ENCODE data around the gene ITIH3. TPM values are rescaled to one million over a fixed set of nuclear protein-coding genes. Genes with fewer than 3 reads are reported as not detected.

Gene ITIH3
- total and polyA plus RNA-seq, 2 of the 8 experiments (the other 6 are each of a cell fraction or from before 2014, with no cell fraction given) = not detected

DNA sequence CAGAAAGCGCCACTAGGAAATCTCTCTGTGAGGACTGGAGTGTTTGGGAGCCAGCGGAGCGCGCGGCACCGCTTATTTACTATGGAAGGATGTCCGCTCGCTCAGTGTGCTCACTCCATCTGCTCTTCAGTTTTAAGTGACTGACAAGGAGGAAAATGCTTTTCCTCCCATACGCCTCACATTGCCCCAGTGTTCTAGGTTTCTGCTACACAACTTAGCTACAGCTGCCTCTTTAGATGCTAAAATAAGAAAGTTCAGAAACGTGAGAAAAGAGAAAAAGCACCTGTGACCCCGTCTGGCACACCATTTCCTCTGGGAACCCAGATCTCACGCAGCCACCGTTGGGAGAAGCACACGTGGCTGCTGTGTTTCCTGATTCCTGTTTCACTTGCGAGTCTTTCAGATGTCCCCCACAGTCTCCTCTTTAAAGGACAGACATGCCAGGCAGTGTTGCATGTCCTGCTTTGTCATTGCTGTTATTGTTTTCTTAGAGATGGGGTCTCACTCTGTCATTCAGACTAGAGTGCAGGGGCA lies 51.9 kb downstream of the ITIH3 start:
- Histone ChIP-seq H3K14ac (ENCODE audit: insufficient read length) (no peak overlapping the region), H3K4me2 (ENCODE audit: insufficient read depth in 1 of 2, low read depth in 2 of 2, low read length in 2 of 2) (no peak overlapping the region), H3K18ac (ENCODE audit: extremely low read depth, low read length) (no peak overlapping the region), H2BK5ac (ENCODE audit: low read depth, low read length) (no peak overlapping the region), H4K20me1 (replicated peaks in 1 of 2; ENCODE audit: control insufficient read depth in 1 of 2, insufficient read depth in 2 of 2, low read length in 2 of 2) (peaks cover 2 to 3% of the 10 kb centered on the region in 2 experiments), H3K4ac (replicated peaks; ENCODE audit: insufficient read length, low read depth, low read length) (no peak overlapping the region), H2BK120ac (replicated peaks; ENCODE audit: low read depth, low read length) (no peak overlapping the region), H3K4me3 (ENCODE audit: extremely low read depth in 1 of 4, insufficient read depth in 2 of 4, low read depth in 3 of 4, low read length in 4 of 4) (no peak overlapping the region), H4K5ac (ENCODE audit: insufficient read length, low read depth, low read length) (no peak overlapping the region), H3K79me2 (ENCODE audit: control insufficient read depth in 1 of 2, insufficient read depth in 2 of 2, low read length in 2 of 2) (no peaks in the 10 kb centered on the region), H2AFZ (ENCODE audit: low read length) (no peak overlapping the region), H3K23me2 (ENCODE audit: low read depth, low read length) (no peaks in the 10 kb centered on the region), H2BK20ac (ENCODE audit: low read length) (no peak overlapping the region), H3K36me3 (ENCODE audit: control insufficient read depth in 2 of 4, insufficient read depth in 4 of 4, low read length in 3 of 4) (peaks cover 3 to 12% (median 10%) of the 10 kb centered on the region in 4 experiments; a peak in 7 of 8 replicates), H4K8ac (ENCODE audit: extremely low read depth, insufficient read depth, low read length) (no peak overlapping the region), H3K27ac (ENCODE audit: low read depth, low read length) (no peak overlapping the region), H2AK5ac (ENCODE audit: low read depth, low read length) (no peak overlapping the region), H2BK15ac (ENCODE audit: low read length) (no peak overlapping the region), H2BK12ac (ENCODE audit: low read depth, low read length) (no peak overlapping the region), H3K9me3 (ENCODE audit: insufficient read depth in 2 of 2, low read depth in 1 of 2, low read length in 1 of 2) (no peaks in the 10 kb centered on the region), H3K4me1 (replicated peaks in 1 of 4; ENCODE audit: control insufficient read depth in 3 of 4, insufficient read depth in 4 of 4, low read length in 3 of 4) (no peaks in the 10 kb centered on the region), H3K23ac (ENCODE audit: insufficient read length) (no peak overlapping the region), H3K27me3 (replicated peaks in 1 of 4; ENCODE audit: control insufficient read depth in 3 of 4, extremely low read depth in 1 of 4, insufficient read depth in 3 of 4, low read length in 3 of 4) (no peaks in the 10 kb centered on the region), H3K9ac (replicated peaks in 1 of 4; ENCODE audit: extremely low read depth in 1 of 4, low read depth in 3 of 4, low read length in 3 of 4) (no peak overlapping the region), H3K79me1 (ENCODE audit: low read depth, low read length) (no peaks in the 10 kb centered on the region; the same call in 1 of the 2 replicates), H4K91ac (replicated peaks; ENCODE audit: insufficient read length, low read length) (no peak overlapping the region), H3K56ac (replicated peaks; ENCODE audit: insufficient read length, low read depth, low read length) (no peak overlapping the region)
- WGBS, 2 experiments (ENCODE audit: extremely low coverage in 1 of 2, insufficient coverage in 1 of 2, insufficient read length in 1 of 2, insufficient replicate concordance in 2 of 2, low coverage in 1 of 2, low lambda C conversion rate in 2 of 2, missing lambda C conversion rate in 1 of 2) = 82% methylated on average over 15 of the region's 15 CpGs; no CpG with 5 or more reads in 1 of the 2 experiments
- ChIA-PET CTCF (ENCODE audit: partially characterized antibody) (interaction anchor here (0.6 to 4.2 kb wide), 13 partner anchors 10 to 241 kb away, joined by 3 to 46 read pairs (median 5); partner anchors contain the start of gene MUSTN1), POLR2A (ENCODE audit: partially characterized antibody) (no interaction called here)
- no peak for FAIRE-seq
- DNase-seq (ENCODE audit: low read depth in 1 of 2, low spot score in 2 of 2) = no peak
- TF ChIP-seq, protein P1, sequence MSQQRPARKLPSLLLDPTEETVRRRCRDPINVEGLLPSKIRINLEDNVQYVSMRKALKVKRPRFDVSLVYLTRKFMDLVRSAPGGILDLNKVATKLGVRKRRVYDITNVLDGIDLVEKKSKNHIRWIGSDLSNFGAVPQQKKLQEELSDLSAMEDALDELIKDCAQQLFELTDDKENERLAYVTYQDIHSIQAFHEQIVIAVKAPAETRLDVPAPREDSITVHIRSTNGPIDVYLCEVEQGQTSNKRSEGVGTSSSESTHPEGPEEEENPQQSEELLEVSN (IDR thresholded peaks at IDR 0.05) = no peak
- TF ChIP-seq TCF12 (IDR thresholded peaks at IDR 0.05; ENCODE audit: low read depth, low read length) (no peak), HDAC6 (IDR thresholded peaks at IDR 0.05; ENCODE audit: low read depth, low read length) (no peak), GTF2F1 (IDR thresholded peaks at IDR 0.05; ENCODE audit: borderline replicate concordance, low read depth, low read length) (no peak), SP2 (IDR thresholded peaks at IDR 0.05; ENCODE audit: low read length) (no peak), NRF1 (IDR thresholded peaks at IDR 0.05; ENCODE audit: low read depth, low read length) (no peak), BACH1 (IDR thresholded peaks at IDR 0.05; ENCODE audit: low read length) (no peak)
- TF ChIP-seq, protein P2, sequence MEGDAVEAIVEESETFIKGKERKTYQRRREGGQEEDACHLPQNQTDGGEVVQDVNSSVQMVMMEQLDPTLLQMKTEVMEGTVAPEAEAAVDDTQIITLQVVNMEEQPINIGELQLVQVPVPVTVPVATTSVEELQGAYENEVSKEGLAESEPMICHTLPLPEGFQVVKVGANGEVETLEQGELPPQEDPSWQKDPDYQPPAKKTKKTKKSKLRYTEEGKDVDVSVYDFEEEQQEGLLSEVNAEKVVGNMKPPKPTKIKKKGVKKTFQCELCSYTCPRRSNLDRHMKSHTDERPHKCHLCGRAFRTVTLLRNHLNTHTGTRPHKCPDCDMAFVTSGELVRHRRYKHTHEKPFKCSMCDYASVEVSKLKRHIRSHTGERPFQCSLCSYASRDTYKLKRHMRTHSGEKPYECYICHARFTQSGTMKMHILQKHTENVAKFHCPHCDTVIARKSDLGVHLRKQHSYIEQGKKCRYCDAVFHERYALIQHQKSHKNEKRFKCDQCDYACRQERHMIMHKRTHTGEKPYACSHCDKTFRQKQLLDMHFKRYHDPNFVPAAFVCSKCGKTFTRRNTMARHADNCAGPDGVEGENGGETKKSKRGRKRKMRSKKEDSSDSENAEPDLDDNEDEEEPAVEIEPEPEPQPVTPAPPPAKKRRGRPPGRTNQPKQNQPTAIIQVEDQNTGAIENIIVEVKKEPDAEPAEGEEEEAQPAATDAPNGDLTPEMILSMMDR (IDR thresholded peaks at IDR 0.05; ENCODE audit: control extremely low read depth in 1 of 3, insufficient read depth in 1 of 3, low read depth in 1 of 3, low read length in 3 of 3) = no peak
- TF ChIP-seq, protein P3, sequence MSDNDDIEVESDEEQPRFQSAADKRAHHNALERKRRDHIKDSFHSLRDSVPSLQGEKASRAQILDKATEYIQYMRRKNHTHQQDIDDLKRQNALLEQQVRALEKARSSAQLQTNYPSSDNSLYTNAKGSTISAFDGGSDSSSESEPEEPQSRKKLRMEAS (IDR thresholded peaks at IDR 0.05) = no peak
- TF ChIP-seq, protein P4, sequence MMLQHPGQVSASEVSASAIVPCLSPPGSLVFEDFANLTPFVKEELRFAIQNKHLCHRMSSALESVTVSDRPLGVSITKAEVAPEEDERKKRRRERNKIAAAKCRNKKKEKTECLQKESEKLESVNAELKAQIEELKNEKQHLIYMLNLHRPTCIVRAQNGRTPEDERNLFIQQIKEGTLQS (IDR thresholded peaks at IDR 0.05; ENCODE audit: insufficient read depth, low read depth, low read length) = no peak
